Measurements from ENCODE around the gene DGKQ.

DGKQ gene

DNA sequence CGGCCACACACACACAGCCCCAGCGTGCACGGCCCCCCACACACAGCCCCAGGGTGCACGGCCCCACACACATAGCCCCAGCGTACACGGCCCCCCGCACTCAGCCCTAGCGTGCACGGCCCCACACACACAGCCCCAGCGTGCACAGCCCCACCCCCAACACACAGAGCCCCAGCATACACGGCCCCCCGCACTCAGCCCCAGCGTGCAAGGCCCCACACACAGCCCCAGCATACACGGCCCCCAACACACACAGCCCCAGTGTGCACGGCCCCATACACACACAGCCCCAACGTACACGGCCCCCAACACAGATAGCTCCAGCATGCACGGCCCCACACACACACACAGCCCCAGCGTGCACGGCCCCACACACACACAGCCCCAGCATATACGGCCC is 58.8 kb downstream of the DGKQ start:
- H3K4me3 ChIP-seq (ENCODE audit: low read depth, low read length), result no peak overlapping the region
- peaks cover 18% of the 10 kb centered on the region; the same call in 1 of the 2 replicates for H3K36me3 ChIP-seq
- no peak for DNase-seq
- no peaks in the 10 kb centered on the region; the same call in 1 of the 2 replicates for H3K9me3 ChIP-seq
- no peaks in the 10 kb centered on the region for H3K27me3 ChIP-seq
- H3K4me1 ChIP-seq, result no peaks in the 10 kb centered on the region
- TF ChIP-seq, protein P1, sequence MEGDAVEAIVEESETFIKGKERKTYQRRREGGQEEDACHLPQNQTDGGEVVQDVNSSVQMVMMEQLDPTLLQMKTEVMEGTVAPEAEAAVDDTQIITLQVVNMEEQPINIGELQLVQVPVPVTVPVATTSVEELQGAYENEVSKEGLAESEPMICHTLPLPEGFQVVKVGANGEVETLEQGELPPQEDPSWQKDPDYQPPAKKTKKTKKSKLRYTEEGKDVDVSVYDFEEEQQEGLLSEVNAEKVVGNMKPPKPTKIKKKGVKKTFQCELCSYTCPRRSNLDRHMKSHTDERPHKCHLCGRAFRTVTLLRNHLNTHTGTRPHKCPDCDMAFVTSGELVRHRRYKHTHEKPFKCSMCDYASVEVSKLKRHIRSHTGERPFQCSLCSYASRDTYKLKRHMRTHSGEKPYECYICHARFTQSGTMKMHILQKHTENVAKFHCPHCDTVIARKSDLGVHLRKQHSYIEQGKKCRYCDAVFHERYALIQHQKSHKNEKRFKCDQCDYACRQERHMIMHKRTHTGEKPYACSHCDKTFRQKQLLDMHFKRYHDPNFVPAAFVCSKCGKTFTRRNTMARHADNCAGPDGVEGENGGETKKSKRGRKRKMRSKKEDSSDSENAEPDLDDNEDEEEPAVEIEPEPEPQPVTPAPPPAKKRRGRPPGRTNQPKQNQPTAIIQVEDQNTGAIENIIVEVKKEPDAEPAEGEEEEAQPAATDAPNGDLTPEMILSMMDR (IDR thresholded peaks at IDR 0.05; ENCODE audit: low read depth, low read length), result no peak

DNA sequence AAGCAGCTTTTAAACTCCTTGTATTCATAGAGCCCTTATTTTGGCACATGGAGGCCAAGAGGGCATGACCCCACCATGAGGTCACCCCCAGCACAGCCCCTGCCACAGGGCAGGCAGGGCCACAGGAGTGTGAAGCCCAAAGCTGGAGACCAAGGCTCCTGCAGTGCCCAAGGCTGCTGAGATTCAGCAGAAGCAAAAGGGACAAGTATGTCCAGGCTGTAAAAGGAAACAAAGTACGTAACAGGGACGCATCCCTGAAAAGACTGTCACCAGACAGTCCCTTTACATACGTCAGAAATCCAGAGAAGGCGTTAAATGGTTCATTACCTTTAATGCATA is 60.1 kb downstream of the DGKQ start:
- DNase-seq, result no peak
- Histone ChIP-seq H3K36me3 (peaks cover 18% of the 10 kb centered on the region; the same call in 1 of the 2 replicates), H3K4me1 (peaks cover 2% of the 10 kb centered on the region; the same call in 1 of the 2 replicates), H3K27me3 (no peaks in the 10 kb centered on the region), H3K9me3 (no peaks in the 10 kb centered on the region; the same call in 1 of the 2 replicates), H3K4me3 (ENCODE audit: low read depth, low read length) (no peak overlapping the region)
- TF ChIP-seq, protein P1 (IDR thresholded peaks at IDR 0.05; ENCODE audit: low read depth, low read length), result no peak

DNA sequence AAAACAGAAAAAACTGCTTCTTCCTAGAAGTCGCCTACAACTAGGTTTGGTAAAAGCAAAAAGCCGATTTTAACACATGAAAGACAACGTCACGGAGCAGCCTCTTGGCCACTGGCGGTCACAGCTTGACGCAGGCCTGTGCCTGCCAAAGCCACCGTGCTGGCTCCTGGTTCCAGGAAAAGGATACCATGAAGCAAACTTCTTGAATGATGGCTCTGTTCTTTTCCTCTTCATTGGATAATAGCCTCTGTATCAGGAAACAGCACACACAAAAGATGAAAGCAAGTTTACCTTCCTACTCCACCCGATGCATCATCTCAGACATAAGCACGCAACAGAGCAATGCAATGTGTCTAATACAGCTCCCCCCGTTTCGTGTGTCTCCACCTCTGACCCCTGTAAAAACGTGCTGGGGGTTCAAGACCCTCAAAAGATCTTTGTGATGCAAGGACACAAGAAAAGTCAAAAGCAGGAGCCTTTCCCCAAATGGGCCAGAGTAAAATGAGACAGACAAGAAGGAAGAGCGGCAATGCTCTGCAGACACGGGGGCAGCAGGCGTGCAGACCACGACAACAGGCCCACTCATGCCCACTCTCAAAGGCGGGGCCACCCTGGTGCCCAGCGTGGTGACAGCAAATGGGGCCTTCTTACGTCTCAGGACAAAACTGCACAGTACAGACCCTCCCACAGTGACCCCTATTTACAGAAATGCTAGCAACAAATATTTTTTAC is 60.7 kb downstream of the DGKQ start:
- Histone ChIP-seq H3K4me3 (ENCODE audit: low read depth, low read length) (no peak overlapping the region), H3K4me1 (peaks cover 5% of the 10 kb centered on the region; the same call in 1 of the 2 replicates), H3K27me3 (no peaks in the 10 kb centered on the region), H3K9me3 (no peaks in the 10 kb centered on the region), H3K36me3 (peaks cover 18% of the 10 kb centered on the region; the same call in 1 of the 2 replicates)
- DNase-seq, result no peak
- TF ChIP-seq, protein P1 (IDR thresholded peaks at IDR 0.05; ENCODE audit: low read depth, low read length), result no peak

GRCh38 chr4:911871-912490 is 61.4 kb downstream of the DGKQ start:
- H3K27me3 ChIP-seq, result no peaks in the 10 kb centered on the region

GRCh38 chr4:911221-911751 is 62.1 kb downstream of the DGKQ start:
- Histone ChIP-seq H3K4me3 (ENCODE audit: low read depth, low read length) (no peak overlapping the region), H3K36me3 (peaks cover 20% of the 10 kb centered on the region), H3K27me3 (no peaks in the 10 kb centered on the region), H3K4me1 (peaks cover 7% of the 10 kb centered on the region; the same call in 1 of the 2 replicates), H3K9me3 (no peaks in the 10 kb centered on the region)
- DNase-seq, result no peak
- TF ChIP-seq, protein P1 (IDR thresholded peaks at IDR 0.05; ENCODE audit: low read depth, low read length), result no peak

More at GRCh38 chr4:911871-912490, 61.4 kb downstream of the DGKQ start:
- Histone ChIP-seq H3K36me3 (peaks cover 18% of the 10 kb centered on the region; the same call in 1 of the 2 replicates), H3K9me3 (no peaks in the 10 kb centered on the region), H3K4me1 (peaks cover 7% of the 10 kb centered on the region; the same call in 1 of the 2 replicates), H3K4me3 (ENCODE audit: low read depth, low read length) (no peak overlapping the region)
- DNase-seq, result no peak
- TF ChIP-seq, protein P1 (IDR thresholded peaks at IDR 0.05; ENCODE audit: low read depth, low read length), result no peak
